ENCODE measurements around the gene AGAP2.

- TF ChIP-seq EZH2 (IDR thresholded peaks at IDR 0.05) (no peak), CTCF (IDR thresholded peaks at IDR 0.05) (no peak)
These were observed 25.3 kb downstream of the AGAP2 start for GRCh38 chr12:57713209-57713608.

All from neural progenitor cell (in vitro differentiated cells).